CD4-positive, alpha-beta T cell treated with Interleukin-21 for 1 hour (primary cell): Measurements from ENCODE around the gene HNF1B.

Source experiments
- DNase-seq: peaks from one replicate; pipeline ENCODE4 v3.0.0-alpha.2; 2020

HNF1B gene

GRCh38 chr17:37759014-37759637 is 14.3 kb upstream of the HNF1B start:
- DNase-seq: no peak

DNA sequence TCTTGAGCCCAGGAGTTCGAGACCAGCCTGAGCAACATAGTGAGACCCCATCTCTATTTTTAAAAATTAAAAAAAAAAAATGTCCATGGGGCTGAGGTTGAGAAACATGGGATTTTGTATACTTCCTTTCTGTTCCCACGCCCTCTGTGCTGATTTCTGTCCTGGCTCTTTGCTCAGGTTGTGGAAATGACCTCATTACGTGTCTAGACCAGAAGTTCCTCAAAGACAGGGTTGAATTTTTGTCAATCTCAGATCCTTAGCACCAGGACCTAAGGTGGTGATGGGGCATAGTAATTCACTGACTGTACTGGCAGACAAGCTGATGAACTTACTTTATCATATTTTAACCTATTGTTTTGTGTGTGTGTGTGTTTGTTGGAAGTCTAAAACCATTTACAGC is 11.2 kb upstream of the HNF1B start:
- DNase-seq: no peak

DNA sequence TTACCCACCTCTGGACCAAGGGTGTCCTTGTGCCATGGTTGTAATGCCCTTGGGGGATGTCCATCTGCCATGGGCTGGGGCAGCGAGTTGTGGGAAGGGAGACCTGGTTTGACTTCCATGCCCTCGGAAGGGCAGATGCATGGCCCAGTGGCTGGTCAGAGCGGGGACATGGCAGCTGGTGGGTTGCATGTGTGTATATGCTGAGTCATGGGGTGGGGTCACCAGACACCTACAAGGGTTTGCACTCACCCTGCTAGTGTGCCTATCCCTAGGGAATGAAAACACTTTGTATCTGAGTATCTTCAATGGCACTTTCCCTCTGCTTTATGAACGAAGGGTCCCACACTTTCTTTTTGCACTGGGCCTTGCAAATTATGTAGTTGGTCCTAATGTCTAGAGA is 10.6 kb upstream of the HNF1B start:
- DNase-seq: no peak

DNA sequence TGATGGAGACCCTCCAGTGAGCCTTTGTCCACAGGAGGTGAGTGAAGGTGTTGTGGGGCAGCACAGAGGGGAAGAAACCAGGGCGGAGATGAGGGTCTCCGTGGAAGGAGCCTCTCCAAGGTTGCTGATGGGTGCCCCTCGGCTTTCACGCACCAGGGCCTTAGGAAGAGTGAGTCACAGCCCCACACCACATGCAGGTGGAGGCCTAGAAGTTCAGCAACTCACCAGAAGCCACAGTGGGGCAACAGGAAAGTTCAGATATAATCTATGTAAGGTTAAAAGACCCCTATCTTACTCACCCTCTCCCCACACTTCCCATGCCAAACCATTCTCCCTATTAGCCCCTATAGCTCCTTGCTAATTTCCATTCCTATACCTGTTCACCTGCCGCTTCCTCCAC is 9.5 kb upstream of the HNF1B start:
- no peak for DNase-seq

DNA sequence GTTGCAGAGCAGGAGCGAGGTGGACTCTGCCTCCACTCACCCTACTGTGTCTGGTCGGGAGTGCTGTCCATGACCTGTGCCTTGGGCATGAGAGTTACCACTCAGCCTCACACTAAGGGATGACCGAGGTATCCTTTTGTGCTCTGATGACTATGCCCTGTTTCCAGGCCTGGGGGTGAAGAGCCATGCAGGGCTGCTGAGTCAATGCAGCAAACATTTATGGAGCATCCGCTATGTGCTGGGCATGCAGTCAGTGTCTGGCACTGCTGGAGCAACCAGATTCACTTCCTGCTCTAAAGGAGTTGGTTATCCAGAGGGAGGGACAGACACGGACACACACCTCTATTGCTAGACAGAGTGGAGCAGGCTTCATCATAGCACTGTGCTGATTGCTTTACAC is 7.6 kb upstream of the HNF1B start:
- DNase-seq: no peak

DNA sequence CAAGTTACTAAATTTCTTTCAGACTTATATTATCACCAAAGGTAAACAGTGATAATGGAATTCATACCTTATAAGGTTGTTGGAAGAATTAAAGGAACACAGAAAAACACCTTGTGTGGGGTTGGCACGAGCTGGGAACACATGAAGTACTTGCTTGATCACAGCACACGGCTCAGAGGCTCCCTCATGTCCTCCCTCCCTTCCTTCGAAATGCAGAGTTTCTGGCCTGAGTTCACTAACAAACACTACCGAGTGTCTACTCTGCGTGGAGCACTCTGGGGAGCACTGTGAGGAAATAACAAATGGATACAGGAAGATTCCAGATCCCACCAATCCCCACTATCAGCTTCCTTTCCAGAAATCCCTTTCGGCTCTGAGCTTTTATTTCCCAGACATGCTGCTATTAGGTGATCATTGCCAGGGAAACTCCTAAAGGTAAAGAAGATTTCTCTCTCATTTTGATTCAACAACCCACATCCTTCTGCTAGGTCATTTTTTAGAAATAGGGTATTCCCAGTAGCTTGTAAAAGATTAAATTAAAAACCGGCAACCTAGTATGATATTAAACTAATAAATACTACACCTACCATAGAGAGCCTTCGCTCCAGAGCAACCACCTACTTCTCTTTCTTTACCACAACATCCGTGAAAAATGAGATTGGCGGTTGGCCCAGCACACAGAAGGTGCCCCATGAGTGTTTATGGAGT is 6.1 kb upstream of the HNF1B start:
- no peak for DNase-seq

DNA sequence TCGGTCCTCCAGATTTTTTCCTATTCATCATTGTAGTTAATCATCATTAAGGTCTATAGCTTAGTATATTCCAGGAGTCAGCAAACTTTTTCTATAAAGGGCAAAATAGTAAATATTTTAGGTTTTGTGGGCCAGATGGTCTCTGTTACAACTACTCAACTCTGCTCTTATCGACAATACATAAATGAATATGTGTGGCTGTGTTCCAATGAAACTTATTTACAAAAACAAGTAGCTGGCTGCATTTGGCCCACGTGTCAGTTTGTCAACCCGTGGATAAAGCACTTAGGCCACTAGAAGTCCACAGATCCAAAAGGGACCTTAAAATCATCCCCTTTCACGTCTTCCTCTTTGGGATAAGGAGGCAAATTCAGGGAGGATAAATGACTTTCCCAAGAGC is 5.4 kb upstream of the HNF1B start:
- no peak for DNase-seq

GRCh38 chr17:37747222-37747621 is 2.4 kb upstream of the HNF1B start:
- DNase-seq: no peak

- DNase-seq: no peak
Measured at GRCh38 chr17:37746617-37747016, 1.8 kb upstream of the HNF1B start.

DNA sequence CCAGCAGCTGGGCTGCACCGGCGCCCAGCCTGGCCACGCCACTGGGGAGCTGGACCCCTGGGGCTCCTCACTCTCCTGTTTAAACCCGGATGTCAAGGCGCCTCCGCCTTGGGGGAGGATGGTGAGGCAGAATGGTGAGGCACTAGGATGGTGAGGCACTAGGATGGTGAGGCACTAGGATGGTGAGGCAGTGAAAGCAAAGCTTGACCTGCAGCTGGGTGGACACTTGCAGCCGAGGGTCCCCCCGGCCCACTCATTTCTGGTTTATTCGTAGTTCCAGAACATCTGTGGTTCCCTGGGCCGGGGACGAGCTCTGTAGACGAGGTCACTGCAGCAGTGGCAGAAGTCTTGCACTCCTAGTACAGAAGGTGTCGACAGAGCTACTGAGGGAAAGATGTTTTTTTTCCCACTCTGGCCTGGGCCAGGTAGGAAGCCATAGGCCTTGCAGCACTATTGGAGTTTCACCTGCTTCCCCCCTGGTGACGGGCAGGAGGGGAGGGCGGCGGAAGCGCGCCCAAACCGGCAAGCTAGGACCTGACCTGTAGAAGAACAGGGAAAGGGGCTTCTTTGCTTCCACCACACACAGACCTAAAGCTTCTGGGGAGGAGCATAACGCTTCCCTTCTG is 1.1 kb upstream of the HNF1B start:
- no peak for DNase-seq

DNA sequence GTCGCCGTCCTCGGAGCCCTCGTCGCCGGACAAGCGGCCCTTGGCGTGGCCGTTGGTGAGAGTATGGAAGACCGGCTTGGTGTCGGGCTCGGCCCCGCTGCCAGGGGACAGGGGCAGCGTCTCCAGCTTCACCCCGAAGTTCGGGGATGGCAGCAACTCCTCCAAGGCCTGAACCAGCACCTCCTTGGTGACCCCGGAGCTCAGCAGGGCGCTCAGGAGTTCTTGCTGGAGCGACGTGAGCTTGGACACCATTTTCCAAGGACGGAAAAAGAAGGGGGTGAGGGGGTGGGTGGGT is 279 bp downstream of the HNF1B start:
- DNase-seq: no peak

DNA sequence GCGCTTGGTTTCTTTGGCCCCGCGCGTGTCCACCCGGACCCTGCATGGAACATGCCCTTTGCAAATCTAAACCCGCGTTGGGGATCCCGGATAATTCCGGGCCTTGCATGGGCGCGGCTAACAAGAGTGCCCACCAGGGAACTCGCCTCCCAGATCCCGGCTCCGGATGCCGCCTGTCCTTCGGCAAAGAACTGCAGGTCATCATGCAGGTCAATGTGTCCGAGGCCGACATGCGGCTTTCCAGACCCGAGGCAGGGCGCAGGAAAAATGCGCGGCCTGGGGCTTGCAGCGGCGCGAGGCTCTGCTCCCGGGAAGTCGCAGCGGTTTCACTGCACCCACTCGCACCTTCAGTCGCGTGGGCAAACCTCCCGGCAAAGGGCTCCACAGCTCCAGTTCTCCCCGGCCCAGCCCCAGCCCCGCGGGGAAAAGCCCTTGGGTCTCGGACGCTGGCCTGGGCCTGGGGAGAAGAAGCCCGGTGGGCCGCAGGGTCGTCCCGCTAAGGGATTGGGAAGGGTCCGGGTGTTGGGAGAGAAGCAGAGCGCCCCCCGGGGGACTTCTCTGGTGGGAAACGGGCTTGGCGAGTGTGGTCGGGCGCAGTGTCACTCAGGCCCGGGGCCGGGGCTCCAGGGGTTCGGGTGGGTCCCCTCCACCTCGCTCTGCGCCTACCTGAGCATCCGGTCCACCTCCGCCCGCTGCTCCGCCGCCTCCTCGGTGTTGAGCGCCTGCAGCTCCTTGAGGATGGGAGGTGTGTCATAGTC is 805 bp downstream of the HNF1B start:
- peak; percentile 4 for DNase-seq

GRCh38 chr17:37743612-37743874 is 1.3 kb downstream of the HNF1B start:
- no peak for DNase-seq

GRCh38 chr17:37742762-37743611 is 1.9 kb downstream of the HNF1B start:
- no peak for DNase-seq

- no peak for DNase-seq
Measured at GRCh38 chr17:37742116-37742761, 2.6 kb downstream of the HNF1B start.

DNA sequence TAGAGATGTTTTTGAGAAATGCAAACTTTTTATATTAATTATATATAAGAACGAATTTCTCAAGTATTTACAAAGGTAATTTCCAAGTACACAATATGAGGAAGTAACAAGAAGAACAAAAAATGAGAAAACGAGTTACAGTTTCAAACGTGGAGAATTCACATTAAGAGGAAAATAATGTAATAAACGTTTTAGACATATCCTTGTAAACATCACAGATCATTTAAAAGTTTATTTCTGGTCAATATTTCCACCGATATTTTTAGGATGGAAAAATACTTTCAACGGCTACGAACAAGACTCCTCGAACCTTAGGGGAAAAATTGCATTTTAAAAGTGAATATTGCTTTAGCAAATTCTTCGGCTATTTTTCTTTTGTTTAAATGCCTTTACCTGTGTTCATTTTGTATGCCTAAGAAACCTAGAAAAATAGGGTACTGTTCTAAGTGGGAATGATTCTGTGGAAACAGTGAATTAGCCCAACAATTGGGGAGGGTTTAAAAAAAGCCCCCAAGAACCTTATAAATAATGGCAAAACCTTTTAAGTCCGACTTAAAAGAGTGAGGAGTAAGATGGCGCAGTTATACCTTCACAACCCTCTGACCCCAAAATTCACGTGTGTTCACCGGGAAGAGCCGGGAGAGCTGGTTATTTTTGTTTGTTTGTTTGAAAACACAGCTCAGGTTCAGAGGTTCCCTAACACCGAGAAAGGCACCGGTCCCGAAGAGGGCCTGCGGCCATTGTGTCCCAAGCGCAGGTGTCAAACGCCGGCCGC is 3.3 kb downstream of the HNF1B start:
- DNase-seq: no peak

- DNase-seq: no peak
Measured at GRCh38 chr17:37740915-37741314, 3.9 kb downstream of the HNF1B start.

- no peak for DNase-seq
Measured at GRCh38 chr17:37737971-37738370, 6.9 kb downstream of the HNF1B start.

DNA sequence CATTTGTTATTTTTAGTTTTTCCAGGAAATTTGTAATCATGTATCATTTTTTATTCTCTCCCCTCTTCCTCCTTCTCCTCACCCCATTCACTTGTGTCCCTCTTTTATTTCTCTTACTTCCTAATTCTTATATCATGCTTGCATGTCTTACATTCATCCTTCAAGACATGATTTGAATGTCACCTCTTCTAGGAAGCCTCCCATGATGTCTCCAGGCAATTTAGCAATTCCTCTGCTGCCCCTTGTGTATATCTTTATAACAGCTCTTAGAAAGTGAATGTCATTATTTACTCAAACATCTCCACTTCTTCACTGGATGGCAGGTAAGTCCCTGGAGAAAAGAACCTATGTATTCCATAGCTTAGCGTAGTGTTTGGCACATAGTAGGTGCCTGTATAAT is 7.8 kb downstream of the HNF1B start:
- no peak for DNase-seq

DNA sequence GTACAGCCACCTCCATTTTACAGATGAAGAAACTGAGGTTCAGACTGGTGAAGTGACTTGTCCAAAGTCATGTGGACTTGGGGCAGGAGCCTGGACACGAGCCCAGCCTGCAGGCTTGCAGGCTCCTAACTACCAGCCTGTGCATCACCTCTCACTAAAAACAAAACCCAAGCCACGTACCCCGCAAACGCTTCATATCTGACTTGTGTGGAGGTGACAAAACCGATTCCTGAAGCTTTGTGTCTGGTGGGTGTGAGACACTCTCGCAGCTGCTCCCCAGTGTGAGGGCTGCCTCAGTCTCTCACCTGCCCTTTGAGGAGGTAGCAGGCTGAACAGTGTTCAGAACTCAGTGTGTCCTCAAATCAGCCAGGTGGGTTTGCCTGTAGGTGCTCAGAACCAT is 8.4 kb downstream of the HNF1B start:
- no peak for DNase-seq

GRCh38 chr17:37735165-37735564 is 9.7 kb downstream of the HNF1B start:
- DNase-seq: no peak

- DNase-seq: no peak
Measured at GRCh38 chr17:37732316-37732715, 12.5 kb downstream of the HNF1B start.
